Measurements from ENCODE around the gene UMODL1.

Gene UMODL1

GRCh38 chr21:42071146-42071737 lies at the start of gene UMODL1:
Gene UMODL1, plus strand, starts transcription at chr21:42071317. Its CDS starts 0 bp downstream, at chr21:42071317.
- no peak; the same call in 2 of the 3 replicates for ATAC-seq
- no peak for TF ChIP-seq OSR1 (CRISPR knock-in tag; IDR thresholded peaks at IDR 0.05)
- no peak for TF ChIP-seq ISL1 (CRISPR knock-in tag; IDR thresholded peaks at IDR 0.05)
- no peak for TF ChIP-seq ZNF8 (CRISPR knock-in tag; IDR thresholded peaks at IDR 0.05)
- TF ChIP-seq ZC3H10 (CRISPR knock-in tag; IDR thresholded peaks at IDR 0.05), result no peak
- no peak for TF ChIP-seq RARB (CRISPR knock-in tag; IDR thresholded peaks at IDR 0.05)
- no peak for TF ChIP-seq ESRRG (CRISPR knock-in tag; IDR thresholded peaks at IDR 0.05)
- TF ChIP-seq TSHZ2 (CRISPR knock-in tag; IDR thresholded peaks at IDR 0.05), result no peak
- TF ChIP-seq ZFP30 (CRISPR knock-in tag; IDR thresholded peaks at IDR 0.05), result no peak
- TF ChIP-seq POU6F1 (CRISPR knock-in tag; IDR thresholded peaks at IDR 0.05; ENCODE audit: borderline replicate concordance, low read depth), result no peak

GRCh38 chr21:42021371-42022090 lies 49.6 kb upstream of the UMODL1 start:
- no peak for ATAC-seq
- TF ChIP-seq ZC3H10 (CRISPR knock-in tag; IDR thresholded peaks at IDR 0.05) (no peak), ZFP30 (CRISPR knock-in tag; IDR thresholded peaks at IDR 0.05) (no peak), CSDC2 (CRISPR knock-in tag; IDR thresholded peaks at IDR 0.05) (no peak), ZNF70 (CRISPR knock-in tag; IDR thresholded peaks at IDR 0.05) (no peak), TCF4 (CRISPR knock-in tag; IDR thresholded peaks at IDR 0.05; ENCODE audit: borderline replicate concordance) (no peak), ZNF565 (CRISPR knock-in tag; conservative IDR thresholded peaks at IDR 0.05; ENCODE audit: low read depth) (no peak)

GRCh38 chr21:42022091-42022430 lies 49.1 kb upstream of the UMODL1 start:
- TF ChIP-seq OSR1 (CRISPR knock-in tag; IDR thresholded peaks at IDR 0.05) (no peak), PATZ1 (CRISPR knock-in tag; IDR thresholded peaks at IDR 0.05; ENCODE audit: borderline replicate concordance) (no peak)
- ATAC-seq, result no peak

GRCh38 chr21:42022906-42023305 lies 48.2 kb upstream of the UMODL1 start:
- TF ChIP-seq ZNF8 (CRISPR knock-in tag; IDR thresholded peaks at IDR 0.05) (no peak), CREB5 (CRISPR knock-in tag; IDR thresholded peaks at IDR 0.05; ENCODE audit: low read depth) (no peak), ZFP30 (CRISPR knock-in tag; IDR thresholded peaks at IDR 0.05) (no peak), PATZ1 (CRISPR knock-in tag; IDR thresholded peaks at IDR 0.05; ENCODE audit: borderline replicate concordance) (no peak), OSR1 (CRISPR knock-in tag; IDR thresholded peaks at IDR 0.05) (no peak), CSDC2 (CRISPR knock-in tag; IDR thresholded peaks at IDR 0.05) (no peak), TOX (CRISPR knock-in tag; IDR thresholded peaks at IDR 0.05; ENCODE audit: borderline replicate concordance) (no peak), ZNF70 (CRISPR knock-in tag; IDR thresholded peaks at IDR 0.05) (no peak), SNAI2 (CRISPR knock-in tag; IDR thresholded peaks at IDR 0.05) (no peak)
- no peak for ATAC-seq
